GM12874 (cell line): ENCODE results near the gene AVPR2.
A peak's percentile ranks its signal among the peaks of the same experiment; 100 is the strongest.

ENCODE experiments used
- TF ChIP-seq, protein P1 (sequence below): IDR thresholded peaks from 2 replicates; pipeline ENCODE4 v1.5.1; 2011; ENCODE audit warnings: low read depth, mild to moderate bottlenecking, control low read depth, low read length, moderate library complexity; ENCODE audit not compliant: insufficient read depth

The AVPR2 gene

DNA sequence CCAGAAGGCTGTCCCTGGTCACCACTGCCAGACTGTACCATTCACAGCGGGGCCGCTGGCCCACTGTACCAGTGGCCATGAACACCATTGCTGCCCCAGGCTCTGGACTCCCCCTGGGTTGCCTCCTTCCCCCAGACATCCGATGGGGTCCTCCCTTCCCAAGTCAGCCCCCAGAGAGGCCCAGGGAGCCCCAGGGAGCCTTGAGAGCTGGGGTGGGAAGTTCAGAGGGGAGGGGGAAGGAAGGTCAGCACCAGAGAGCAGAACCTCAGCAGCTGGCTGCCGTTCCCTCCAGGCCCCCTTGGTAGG lies 22.0 kb downstream of the AVPR2 start:
- TF ChIP-seq, protein P1, sequence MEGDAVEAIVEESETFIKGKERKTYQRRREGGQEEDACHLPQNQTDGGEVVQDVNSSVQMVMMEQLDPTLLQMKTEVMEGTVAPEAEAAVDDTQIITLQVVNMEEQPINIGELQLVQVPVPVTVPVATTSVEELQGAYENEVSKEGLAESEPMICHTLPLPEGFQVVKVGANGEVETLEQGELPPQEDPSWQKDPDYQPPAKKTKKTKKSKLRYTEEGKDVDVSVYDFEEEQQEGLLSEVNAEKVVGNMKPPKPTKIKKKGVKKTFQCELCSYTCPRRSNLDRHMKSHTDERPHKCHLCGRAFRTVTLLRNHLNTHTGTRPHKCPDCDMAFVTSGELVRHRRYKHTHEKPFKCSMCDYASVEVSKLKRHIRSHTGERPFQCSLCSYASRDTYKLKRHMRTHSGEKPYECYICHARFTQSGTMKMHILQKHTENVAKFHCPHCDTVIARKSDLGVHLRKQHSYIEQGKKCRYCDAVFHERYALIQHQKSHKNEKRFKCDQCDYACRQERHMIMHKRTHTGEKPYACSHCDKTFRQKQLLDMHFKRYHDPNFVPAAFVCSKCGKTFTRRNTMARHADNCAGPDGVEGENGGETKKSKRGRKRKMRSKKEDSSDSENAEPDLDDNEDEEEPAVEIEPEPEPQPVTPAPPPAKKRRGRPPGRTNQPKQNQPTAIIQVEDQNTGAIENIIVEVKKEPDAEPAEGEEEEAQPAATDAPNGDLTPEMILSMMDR, result no peak

- TF ChIP-seq, protein P1, result 0 out of 2 replicates have a peak, but pooled peaks have one; percentile 1
These were observed 22.6 kb downstream of the AVPR2 start for GRCh38 chrX:153926858-153927671.

- TF ChIP-seq, protein P1, result no peak
These were observed 23.1 kb downstream of the AVPR2 start for GRCh38 chrX:153927672-153927921.

DNA sequence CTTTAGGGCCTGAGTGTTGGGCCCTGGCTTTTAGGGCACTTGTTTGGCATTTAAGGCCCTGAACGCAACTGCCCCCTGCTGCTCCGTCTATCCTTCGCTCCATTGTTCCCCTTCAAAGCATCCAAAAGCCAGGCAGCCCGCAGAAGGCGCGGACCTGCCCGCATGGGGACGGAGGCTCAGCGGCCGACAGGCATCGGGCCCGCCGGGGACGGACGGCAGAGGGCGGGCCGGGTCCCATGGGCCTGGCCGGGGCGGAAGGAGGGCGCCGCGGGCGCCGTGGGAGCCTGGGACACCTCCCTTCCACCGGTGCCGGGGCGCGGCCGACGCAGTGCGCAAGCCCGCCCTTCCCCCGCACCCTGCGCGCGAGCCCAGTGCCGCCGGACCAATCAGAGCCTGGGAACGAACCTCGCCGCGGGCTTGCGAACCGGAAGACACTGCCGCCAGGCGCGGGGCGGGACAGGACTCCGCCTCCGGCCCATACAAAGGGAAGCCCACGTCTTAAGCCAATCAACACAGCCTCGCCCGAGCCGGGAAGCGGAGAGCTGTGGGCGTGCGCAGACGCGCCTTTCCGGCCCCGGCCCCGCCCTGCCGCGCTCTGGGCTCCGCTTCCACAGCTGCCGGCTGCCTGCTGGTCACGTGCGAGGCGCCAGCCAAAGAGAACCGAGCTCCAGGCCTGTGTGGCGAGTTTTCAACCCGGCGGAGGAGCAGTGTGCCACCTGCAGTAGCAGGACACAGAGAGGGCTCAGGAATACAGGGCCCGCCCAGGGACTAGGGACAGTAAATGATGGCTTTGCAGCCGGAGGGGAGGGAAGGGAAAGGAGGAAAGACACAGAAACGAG lies 23.7 kb downstream of the AVPR2 start:
- TF ChIP-seq, protein P1, result no peak

- TF ChIP-seq, protein P1, result no peak
These were observed 24.4 kb downstream of the AVPR2 start for GRCh38 chrX:153928846-153929245.

DNA sequence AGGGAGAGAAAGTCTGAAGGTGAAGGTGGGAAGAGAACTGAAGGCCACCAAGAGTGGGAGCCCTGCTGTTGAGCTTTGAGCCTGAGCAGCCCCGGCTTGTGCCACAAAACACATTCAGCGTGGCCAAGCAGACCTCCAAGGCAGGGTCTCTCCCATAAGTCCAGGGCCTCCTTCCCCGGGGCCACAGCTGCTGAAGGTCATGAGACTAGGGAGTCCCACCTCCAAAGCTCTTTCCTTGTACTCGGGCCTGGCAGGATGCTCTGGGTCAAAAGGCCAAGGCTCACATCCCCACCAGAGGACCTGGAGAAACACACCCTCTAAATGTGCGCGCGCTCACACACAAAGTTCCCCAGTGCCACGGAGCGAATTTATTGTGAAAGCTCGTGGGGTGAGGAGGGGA lies 25.1 kb downstream of the AVPR2 start:
- TF ChIP-seq, protein P1, result no peak

DNA sequence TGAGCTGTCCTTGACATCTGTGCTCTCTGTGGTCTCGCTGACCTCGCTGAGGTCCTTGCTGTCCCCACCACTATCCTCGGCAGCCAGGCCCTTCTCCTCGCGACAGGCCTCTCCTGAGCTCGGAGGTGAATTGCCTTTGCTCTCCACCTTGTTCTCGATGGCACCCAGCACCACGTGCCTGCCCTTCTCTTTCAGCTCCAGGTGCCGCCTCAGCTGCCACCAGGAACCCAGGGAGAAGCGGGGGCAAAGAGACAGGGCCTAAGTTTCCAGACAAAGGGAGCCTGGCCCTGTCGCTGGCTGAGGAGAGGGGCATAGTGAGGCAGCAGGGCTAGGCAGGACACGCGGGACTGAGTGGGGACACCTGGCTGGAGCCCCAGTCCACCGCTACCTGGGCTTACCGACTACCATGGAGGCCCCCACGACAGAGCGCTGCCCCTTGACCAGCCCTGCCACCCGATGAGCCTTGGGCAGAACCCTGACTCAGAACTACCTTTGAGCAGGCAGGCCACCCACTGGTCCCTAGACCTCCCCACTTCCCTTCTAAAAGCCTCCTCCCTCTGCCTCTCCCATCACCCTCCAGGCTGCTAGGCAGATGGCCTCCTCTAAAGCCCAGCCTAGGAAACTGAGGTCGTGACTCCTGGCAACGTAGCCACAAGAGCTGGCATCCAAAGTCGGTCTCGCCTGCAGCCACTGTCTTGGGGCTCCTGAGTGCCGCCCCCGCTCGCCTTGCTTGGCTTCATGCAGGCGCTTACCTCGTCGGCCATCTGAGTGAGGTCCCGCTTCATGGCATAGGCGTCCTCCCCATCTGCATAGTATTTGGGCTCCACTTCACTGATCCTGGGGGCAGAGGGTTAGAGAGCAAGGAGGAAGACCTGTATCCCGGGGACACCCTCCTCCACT lies 25.8 kb downstream of the AVPR2 start:
- TF ChIP-seq, protein P1, result no peak
